ENCODE results near the gene BTN3A1. TPM values are rescaled to one million over a fixed set of nuclear protein-coding genes. Genes with fewer than 3 reads are reported as not detected.

BTN3A1 gene
- total RNA-seq, 2 experiments from 2014 or later = 33.3 to 33.4 TPM

GRCh38 chr6:26400626-26401025, 1.4 kb upstream of the BTN3A1 start:
- POLR2A ChIA-PET = interaction anchor here (1.0 kb wide), 1 partner anchor 9 kb away, joined by 5 read pairs; no protein-coding TSS in a partner anchor
- Histone ChIP-seq H3K4me2 (ENCODE audit: low read length) (peak overlapping the region; percentile 84), H2AFZ (ENCODE audit: low read length) (peak overlapping the region; percentile 89), H3K4me1 (ENCODE audit: insufficient read depth, low read length, poor library complexity, severe bottlenecking) (peaks cover 48% of the 10 kb centered on the region), H3K9me3 (ENCODE audit: low read length) (no peaks in the 10 kb centered on the region), H3K79me2 (ENCODE audit: insufficient read depth, low read depth, low read length) (peaks cover 25% of the 10 kb centered on the region; the same call in 1 of the 2 replicates), H4K20me1 (ENCODE audit: insufficient read depth, low read length) (no peaks in the 10 kb centered on the region), H3K9me2 (ENCODE audit: insufficient read depth, low read length) (no peaks in the 10 kb centered on the region), H3K27ac (ENCODE audit: low read depth, low read length, poor library complexity, severe bottlenecking) (peak overlapping the region; percentile 64), H3K4me3 (ENCODE audit: low read depth, low read length, poor library complexity, severe bottlenecking) (no peak overlapping the region), H3K36me3 (ENCODE audit: insufficient read depth, low read length) (peaks cover 9% of the 10 kb centered on the region)
- BruUV-seq (replicated peaks) = no TSS peak
- intact Hi-C loops (cut with micrococcal nuclease; ENCODE audit: unreplicated experiment) = no loop called here
- no peak for TF ChIP-seq EZH2phosphoT487 (IDR thresholded peaks at IDR 0.05; ENCODE audit: borderline replicate concordance, low read depth, low read length)
- TF ChIP-seq, protein P1, sequence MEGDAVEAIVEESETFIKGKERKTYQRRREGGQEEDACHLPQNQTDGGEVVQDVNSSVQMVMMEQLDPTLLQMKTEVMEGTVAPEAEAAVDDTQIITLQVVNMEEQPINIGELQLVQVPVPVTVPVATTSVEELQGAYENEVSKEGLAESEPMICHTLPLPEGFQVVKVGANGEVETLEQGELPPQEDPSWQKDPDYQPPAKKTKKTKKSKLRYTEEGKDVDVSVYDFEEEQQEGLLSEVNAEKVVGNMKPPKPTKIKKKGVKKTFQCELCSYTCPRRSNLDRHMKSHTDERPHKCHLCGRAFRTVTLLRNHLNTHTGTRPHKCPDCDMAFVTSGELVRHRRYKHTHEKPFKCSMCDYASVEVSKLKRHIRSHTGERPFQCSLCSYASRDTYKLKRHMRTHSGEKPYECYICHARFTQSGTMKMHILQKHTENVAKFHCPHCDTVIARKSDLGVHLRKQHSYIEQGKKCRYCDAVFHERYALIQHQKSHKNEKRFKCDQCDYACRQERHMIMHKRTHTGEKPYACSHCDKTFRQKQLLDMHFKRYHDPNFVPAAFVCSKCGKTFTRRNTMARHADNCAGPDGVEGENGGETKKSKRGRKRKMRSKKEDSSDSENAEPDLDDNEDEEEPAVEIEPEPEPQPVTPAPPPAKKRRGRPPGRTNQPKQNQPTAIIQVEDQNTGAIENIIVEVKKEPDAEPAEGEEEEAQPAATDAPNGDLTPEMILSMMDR (conservative IDR thresholded peaks at IDR 0.05; ENCODE audit: low read length) = no peak
- DNase-seq (ENCODE audit: low spot score) = peak; percentile 54
- CTCF ChIA-PET (ENCODE audit: unreplicated experiment) = no interaction called here

- Histone ChIP-seq H3K36me3 (ENCODE audit: insufficient read depth, low read length) (peaks cover 12% of the 10 kb centered on the region), H3K9me3 (ENCODE audit: low read length) (no peaks in the 10 kb centered on the region), H3K4me2 (ENCODE audit: low read length) (peak overlapping the region; percentile 84), H3K4me1 (ENCODE audit: insufficient read depth, low read length, poor library complexity, severe bottlenecking) (peaks cover 50% of the 10 kb centered on the region), H3K9me2 (ENCODE audit: insufficient read depth, low read length) (no peaks in the 10 kb centered on the region), H4K20me1 (ENCODE audit: insufficient read depth, low read length) (no peaks in the 10 kb centered on the region), H3K4me3 (ENCODE audit: low read depth, low read length, poor library complexity, severe bottlenecking) (peak overlapping the region; percentile 82), H3K27ac (ENCODE audit: low read depth, low read length, poor library complexity, severe bottlenecking) (peak overlapping the region; percentile 64), H3K79me2 (ENCODE audit: insufficient read depth, low read depth, low read length) (peaks cover 25% of the 10 kb centered on the region; the same call in 1 of the 2 replicates), H2AFZ (ENCODE audit: low read length) (peak overlapping the region; percentile 89)
- peak; percentile 23 for DNase-seq (ENCODE audit: low spot score)
- no TSS peak for BruUV-seq (replicated peaks)
- ChIA-PET POLR2A (interaction anchor here (0.7 to 1.0 kb wide), 2 partner anchors 9 to 129 kb away, joined by 3 to 5 read pairs; a partner anchor contains a TSS), CTCF (ENCODE audit: unreplicated experiment) (no interaction called here)
- intact Hi-C loops (cut with micrococcal nuclease; ENCODE audit: unreplicated experiment) = no loop called here
- TF ChIP-seq, protein P1 (conservative IDR thresholded peaks at IDR 0.05; ENCODE audit: low read length) = no peak
- TF ChIP-seq EZH2phosphoT487 (IDR thresholded peaks at IDR 0.05; ENCODE audit: borderline replicate concordance, low read depth, low read length) = no peak
Measured at GRCh38 chr6:26401389-26401986, 587 bp upstream of the BTN3A1 start.

- Histone ChIP-seq H2AFZ (ENCODE audit: low read length) (peak overlapping the region; percentile 4; the same call in 1 of the 2 replicates), H3K4me1 (ENCODE audit: insufficient read depth, low read length, poor library complexity, severe bottlenecking) (peaks cover 55% of the 10 kb centered on the region), H3K36me3 (ENCODE audit: insufficient read depth, low read length) (peaks cover 36% of the 10 kb centered on the region), H3K4me2 (ENCODE audit: low read length) (peak overlapping the region; percentile 84), H3K4me3 (ENCODE audit: low read depth, low read length, poor library complexity, severe bottlenecking) (peak overlapping the region; percentile 82), H3K9me3 (ENCODE audit: low read length) (no peaks in the 10 kb centered on the region), H3K9me2 (ENCODE audit: insufficient read depth, low read length) (no peaks in the 10 kb centered on the region), H3K27ac (ENCODE audit: low read depth, low read length, poor library complexity, severe bottlenecking) (peak overlapping the region; percentile 42), H3K79me2 (ENCODE audit: insufficient read depth, low read depth, low read length) (peaks cover 25% of the 10 kb centered on the region; the same call in 1 of the 2 replicates), H4K20me1 (ENCODE audit: insufficient read depth, low read length) (no peaks in the 10 kb centered on the region)
- no peak for DNase-seq (ENCODE audit: low spot score)
- ChIA-PET POLR2A (interaction anchor here (1.0 kb wide), 2 partner anchors 22 to 34 kb away, joined by 4 to 6 read pairs; no protein-coding TSS in a partner anchor), CTCF (ENCODE audit: unreplicated experiment) (no interaction called here)
- intact Hi-C loops (cut with micrococcal nuclease; ENCODE audit: unreplicated experiment) = loop anchor here (2.0 kb wide), 1 partner anchor 43 kb away; no protein-coding TSS in a partner anchor
- no TSS peak for BruUV-seq (replicated peaks)
- TF ChIP-seq, protein P1 (conservative IDR thresholded peaks at IDR 0.05; ENCODE audit: low read length) = no peak
- TF ChIP-seq EZH2phosphoT487 (IDR thresholded peaks at IDR 0.05; ENCODE audit: borderline replicate concordance, low read depth, low read length) = no peak
Measured at GRCh38 chr6:26403893-26404292, 1.8 kb downstream of the BTN3A1 start.

Data from OCI-LY7 (cell line).